Skeletal muscle tissue (tissue), 4 donors: ENCODE measurements around the gene PCGF2. TPM values are rescaled to one million over a fixed set of nuclear protein-coding genes. Genes with fewer than 3 reads are reported as not detected.

Experiments used
- H3K27ac ChIP-seq: one replicate; pipeline ENCODE4 v1.7.0; 2013; ENCODE audit warnings: mild to moderate bottlenecking, low read depth, low read length, inconsistent platforms
- H3K27me3 ChIP-seq, 3 donors: one replicate each; pipeline ENCODE4 v1.7.0; 2013; ENCODE audit warnings: low read length in 3 of 3; ENCODE audit not compliant: control insufficient read depth in 3 of 3, insufficient read depth in 3 of 3
- H3K36me3 ChIP-seq, 3 donors: one replicate each; pipeline ENCODE4 v1.7.0; 2013; ENCODE audit warnings: low read length in 3 of 3; ENCODE audit not compliant: control insufficient read depth in 3 of 3, insufficient read depth in 3 of 3
- H3K4me1 ChIP-seq, 3 donors: one replicate each; pipeline ENCODE4 v1.7.0; 2013; ENCODE audit warnings: low read length in 3 of 3, mild to moderate bottlenecking in 3 of 3; ENCODE audit not compliant: control insufficient read depth in 3 of 3, insufficient read depth in 3 of 3
- H3K4me3 ChIP-seq, 3 donors: one replicate each; pipeline ENCODE4 v1.7.0; 2013; ENCODE audit warnings: low read length in 3 of 3
- H3K9ac ChIP-seq, 3 donors: one replicate each; pipeline ENCODE4 v1.7.0; 2013; ENCODE audit warnings: low read length in 3 of 3, mild to moderate bottlenecking in 3 of 3, moderate library complexity in 2 of 3, low read depth in 1 of 3
- H3K9me3 ChIP-seq, 3 donors: one replicate each; pipeline ENCODE4 v1.7.0; 2013; ENCODE audit warnings: low read length in 3 of 3; ENCODE audit not compliant: control insufficient read depth in 3 of 3
- total RNA-seq: library from RNA; depleted of rRNA; stranded (reverse); fragments of >200 nt; gene quantifications from one replicate; pipeline ENCODE4 v1.2.3, GENCODE V29; 2014
- donor health status: Osteomylitis.

Gene PCGF2
- total RNA-seq, 1 donor from 2014 or later: 3.1 TPM

- H3K9me3 ChIP-seq: no peaks in the 10 kb centered on the region
- H3K9ac ChIP-seq: no peak overlapping the region
- no peaks in the 10 kb centered on the region for H3K27me3 ChIP-seq
- no peaks in the 10 kb centered on the region for H3K4me1 ChIP-seq
- no peak overlapping the region for H3K27ac ChIP-seq
- no peak overlapping the region for H3K4me3 ChIP-seq
- H3K36me3 ChIP-seq: peaks cover 56 to 61% (median 60%) of the 10 kb centered on the region in 3 donors
Observed at GRCh38 chr17:38720941-38721340, 27.2 kb downstream of the PCGF2 start.

GRCh38 chr17:38719943-38720641 lies 28.0 kb downstream of the PCGF2 start:
- no peak overlapping the region for H3K4me3 ChIP-seq
- H3K36me3 ChIP-seq: peaks cover 62 to 69% (median 65%) of the 10 kb centered on the region in 3 donors
- no peak overlapping the region for H3K9ac ChIP-seq
- no peak overlapping the region for H3K27ac ChIP-seq
- H3K4me1 ChIP-seq: no peaks in the 10 kb centered on the region
- H3K27me3 ChIP-seq: no peaks in the 10 kb centered on the region
- H3K9me3 ChIP-seq: no peaks in the 10 kb centered on the region

- Histone ChIP-seq H3K9me3 (no peaks in the 10 kb centered on the region), H3K27ac (no peak overlapping the region), H3K27me3 (no peaks in the 10 kb centered on the region), H3K9ac (no peak overlapping the region), H3K4me3 (no peak overlapping the region), H3K36me3 (peaks cover 65 to 69% (median 66%) of the 10 kb centered on the region in 3 donors), H3K4me1 (no peaks in the 10 kb centered on the region)
Observed at GRCh38 chr17:38719289-38719942, 28.7 kb downstream of the PCGF2 start.

GRCh38 chr17:38717139-38717745 lies 30.9 kb downstream of the PCGF2 start:
- Histone ChIP-seq H3K27ac (no peak overlapping the region), H3K4me1 (peaks cover under 1 to 12% (median 5%) of the 10 kb centered on the region in 3 donors), H3K4me3 (no peak overlapping the region), H3K36me3 (peaks cover 77 to 82% (median 80%) of the 10 kb centered on the region in 3 donors), H3K9me3 (no peaks in the 10 kb centered on the region), H3K27me3 (no peaks in the 10 kb centered on the region), H3K9ac (no peak overlapping the region)

- no peaks in the 10 kb centered on the region for H3K27me3 ChIP-seq
- H3K9ac ChIP-seq: no peak overlapping the region
- no peak overlapping the region for H3K4me3 ChIP-seq
- no peak overlapping the region for H3K27ac ChIP-seq
- peaks cover 8 to 19% (median 12%) of the 10 kb centered on the region in 3 donors for H3K4me1 ChIP-seq
- peaks cover 80 to 83% (median 82%) of the 10 kb centered on the region in 3 donors for H3K36me3 ChIP-seq
- H3K9me3 ChIP-seq: no peaks in the 10 kb centered on the region
Observed at GRCh38 chr17:38716368-38717005, 31.6 kb downstream of the PCGF2 start.

- peaks cover 18 to 30% (median 23%) of the 10 kb centered on the region in 3 donors for H3K4me1 ChIP-seq
- no peak overlapping the region for H3K4me3 ChIP-seq
- H3K9ac ChIP-seq: no peak overlapping the region
- peaks cover 71 to 77% (median 73%) of the 10 kb centered on the region in 3 donors for H3K36me3 ChIP-seq
- H3K27ac ChIP-seq: no peak overlapping the region
- H3K27me3 ChIP-seq: no peaks in the 10 kb centered on the region
- no peaks in the 10 kb centered on the region for H3K9me3 ChIP-seq
Observed at GRCh38 chr17:38715216-38715943, 32.8 kb downstream of the PCGF2 start.

- Histone ChIP-seq H3K9me3 (no peaks in the 10 kb centered on the region), H3K27me3 (no peaks in the 10 kb centered on the region), H3K9ac (no peak overlapping the region), H3K4me3 (no peak overlapping the region), H3K27ac (no peak overlapping the region), H3K36me3 (peaks cover 67 to 78% (median 72%) of the 10 kb centered on the region in 3 donors), H3K4me1 (peaks cover 33 to 47% (median 39%) of the 10 kb centered on the region in 3 donors)
Observed at GRCh38 chr17:38713456-38714075, 34.6 kb downstream of the PCGF2 start.

GRCh38 chr17:38712593-38712992 lies 35.5 kb downstream of the PCGF2 start:
- H3K9me3 ChIP-seq: no peaks in the 10 kb centered on the region
- peak overlapping the region in 1 of 3 donors; percentile 33 for H3K9ac ChIP-seq
- peaks cover 33 to 55% (median 45%) of the 10 kb centered on the region in 3 donors for H3K4me1 ChIP-seq
- peaks cover 70 to 71% (median 71%) of the 10 kb centered on the region in 3 donors for H3K36me3 ChIP-seq
- H3K27me3 ChIP-seq: no peaks in the 10 kb centered on the region
- no peak overlapping the region for H3K4me3 ChIP-seq
- H3K27ac ChIP-seq: peak overlapping the region; percentile 38
